ENCODE data around the gene PAIP2B. TPM values are rescaled to one million over a fixed set of nuclear protein-coding genes. Genes with fewer than 3 reads are reported as not detected.
A peak's percentile ranks its signal among the peaks of the same experiment; 100 is the strongest.

PAIP2B gene
- 7.7 TPM for total RNA-seq
- long read RNA-seq, full-length matches to known transcripts = 2 of 6 reads
- long read RNA-seq, partial matches to known transcripts = 0 of 6 reads
- long read RNA-seq, other reads (novel, unspliced or antisense) = 4 of 6 reads

GRCh38 chr2:71226965-71227560 lies at the start of gene PAIP2B:
PAIP2B (minus strand) TSS chr2:71227103; CDS start chr2:71202589, 24,514 bp downstream.
- no peaks in the 10 kb centered on the region for H3K27me3 ChIP-seq (ENCODE audit: low read depth)
- H3K9me3 ChIP-seq = no peaks in the 10 kb centered on the region
- H3K36me3 ChIP-seq = no peaks in the 10 kb centered on the region
- no peak for TF ChIP-seq CTCF (IDR thresholded peaks at IDR 0.05)
- peak; percentile 99 for DNase-seq
- intact Hi-C loops (cut with DNase I) = no loop called here
- H3K4me1 ChIP-seq = peaks cover 8% of the 10 kb centered on the region
- ATAC-seq = peak; percentile 98 to 99
- H3K4me3 ChIP-seq = peak within 1 kb of the TSS; percentile 81
- H3K27ac ChIP-seq = peak within 1 kb of the TSS; percentile 71

GRCh38 chr2:71275939-71276310 lies 49.0 kb upstream of the PAIP2B start:
- intact Hi-C loops (cut with DNase I) = no loop called here
- peaks cover 22% of the 10 kb centered on the region for H3K4me1 ChIP-seq
- H3K9me3 ChIP-seq = no peaks in the 10 kb centered on the region
- H3K36me3 ChIP-seq = no peaks in the 10 kb centered on the region
- H3K27me3 ChIP-seq (ENCODE audit: low read depth) = peaks cover 25% of the 10 kb centered on the region
- H3K27ac ChIP-seq = no peak overlapping the region
- no peak for ATAC-seq
- TF ChIP-seq CTCF (IDR thresholded peaks at IDR 0.05) = no peak
- DNase-seq = no peak
- H3K4me3 ChIP-seq = peak overlapping the region; percentile 65

- intact Hi-C loops (cut with DNase I) = no loop called here
- H3K4me3 ChIP-seq = no peak overlapping the region
- ATAC-seq = no peak
Measured at GRCh38 chr2:71269511-71270090, 42.7 kb upstream of the PAIP2B start.

GRCh38 chr2:71263386-71263785 lies 36.5 kb upstream of the PAIP2B start:
- DNase-seq (no peak), ATAC-seq (no peak)
- H3K27ac ChIP-seq = no peak overlapping the region
- no peak overlapping the region for H3K4me3 ChIP-seq
- H3K36me3 ChIP-seq = no peaks in the 10 kb centered on the region
- no peaks in the 10 kb centered on the region for H3K27me3 ChIP-seq (ENCODE audit: low read depth)
- intact Hi-C loops (cut with DNase I) = no loop called here
- no peaks in the 10 kb centered on the region for H3K4me1 ChIP-seq
- H3K9me3 ChIP-seq = no peaks in the 10 kb centered on the region
- TF ChIP-seq CTCF (IDR thresholded peaks at IDR 0.05) = no peak

More at GRCh38 chr2:71269511-71270090, 42.7 kb upstream of the PAIP2B start:
- H3K36me3 ChIP-seq = no peaks in the 10 kb centered on the region
- TF ChIP-seq CTCF (IDR thresholded peaks at IDR 0.05) = no peak
- no peaks in the 10 kb centered on the region for H3K4me1 ChIP-seq
- no peak overlapping the region for H3K27ac ChIP-seq
- H3K9me3 ChIP-seq = no peaks in the 10 kb centered on the region
- no peak for DNase-seq
- peaks cover 18% of the 10 kb centered on the region for H3K27me3 ChIP-seq (ENCODE audit: low read depth)

- no peak for TF ChIP-seq CTCF (IDR thresholded peaks at IDR 0.05)
- no peaks in the 10 kb centered on the region for H3K9me3 ChIP-seq
- intact Hi-C loops (cut with DNase I) = no loop called here
- no peak overlapping the region for H3K27ac ChIP-seq
- H3K4me1 ChIP-seq = no peaks in the 10 kb centered on the region
- peak in 1 of 2 donors; percentile 12 for ATAC-seq
- H3K36me3 ChIP-seq = no peaks in the 10 kb centered on the region
- no peak for DNase-seq
- no peaks in the 10 kb centered on the region for H3K27me3 ChIP-seq (ENCODE audit: low read depth)
- no peak overlapping the region for H3K4me3 ChIP-seq
Measured at GRCh38 chr2:71261534-71261933, 34.6 kb upstream of the PAIP2B start.
